ENCODE data around the gene ACSL3.
"Not testable (repeated sequence)": the region's sequence is repeated elsewhere in the genome, so short reads cannot be mapped to it uniquely, and the experiment has no call there.

Gene ACSL3

GRCh38 chr2:222865301-222865700 lies 4.5 kb downstream of the ACSL3 start:
- TF ChIP-seq ZFX (IDR thresholded peaks at IDR 0.05; ENCODE audit: borderline replicate concordance) (no peak), CTCF (IDR thresholded peaks at IDR 0.05) (no peak)
- H3K27ac ChIP-seq: no peak overlapping the region

- no peak overlapping the region for H3K27ac ChIP-seq
- TF ChIP-seq ZFX (IDR thresholded peaks at IDR 0.05; ENCODE audit: borderline replicate concordance) (no peak), CTCF (IDR thresholded peaks at IDR 0.05) (no peak)
These were observed 5.6 kb downstream of the ACSL3 start for GRCh38 chr2:222866358-222866960.

- H3K27ac ChIP-seq: not testable (repeated sequence)
These were observed 7.9 kb downstream of the ACSL3 start for GRCh38 chr2:222868560-222869251.

- TF ChIP-seq CTCF (IDR thresholded peaks at IDR 0.05) (no peak), ZFX (IDR thresholded peaks at IDR 0.05; ENCODE audit: borderline replicate concordance) (no peak)
- H3K27ac ChIP-seq: no peak overlapping the region
These were observed 8.4 kb downstream of the ACSL3 start for GRCh38 chr2:222869252-222869560.

- no peak overlapping the region for H3K27ac ChIP-seq
- no peak for TF ChIP-seq CTCF (IDR thresholded peaks at IDR 0.05)
- TF ChIP-seq ZFX (IDR thresholded peaks at IDR 0.05; ENCODE audit: borderline replicate concordance): no peak
These were observed 10.5 kb downstream of the ACSL3 start for GRCh38 chr2:222871291-222871690.

GRCh38 chr2:222872551-222872950 lies 11.7 kb downstream of the ACSL3 start:
- H3K27ac ChIP-seq: no peak overlapping the region

GRCh38 chr2:222875482-222875881 lies 14.6 kb downstream of the ACSL3 start:
- TF ChIP-seq CTCF (IDR thresholded peaks at IDR 0.05) (no peak), ZFX (IDR thresholded peaks at IDR 0.05; ENCODE audit: borderline replicate concordance) (no peak)
- H3K27ac ChIP-seq: no peak overlapping the region

More at GRCh38 chr2:222872551-222872950, 11.7 kb downstream of the ACSL3 start:
- TF ChIP-seq CTCF (IDR thresholded peaks at IDR 0.05) (no peak), ZFX (IDR thresholded peaks at IDR 0.05; ENCODE audit: borderline replicate concordance) (no peak)

GRCh38 chr2:222876947-222877346 lies 16.1 kb downstream of the ACSL3 start:
- TF ChIP-seq ZFX (IDR thresholded peaks at IDR 0.05; ENCODE audit: borderline replicate concordance) (no peak), CTCF (IDR thresholded peaks at IDR 0.05) (no peak)
- no peak overlapping the region for H3K27ac ChIP-seq
